HepG2 (cell line): ENCODE results near the gene CEP135. TPM values are rescaled to one million over a fixed set of nuclear protein-coding genes. Genes with fewer than 3 reads are reported as not detected.
A peak's percentile ranks its signal among the peaks of the same experiment; 100 is the strongest.

ENCODE experiments used
- ATAC-seq: fragments of 200-7000 bp; cut with Tn5 transposase; 3 replicates; pipeline ENCODE4 v1.9.1; 2020; ENCODE audit warnings: mild to moderate bottlenecking, moderate library complexity
- BruUV-seq: library from RNA; stranded (reverse); fragments of 400-500 nt; replicated peaks from 2 replicates; lab custom pipeline; 2021; lab: Mats Ljungman, UMichigan
- CTCF ChIA-PET: fragments of 300-600 bp; formaldehyde crosslinking; extraction: SDS; loops from one replicate; lab custom pipeline; 2021; ENCODE audit warnings: low total read pairs, inconsistent platforms, low intra/inter-chr PET ratio; lab: Yijun Ruan, JAX
- POLR2A ChIA-PET: fragments of 350-600 bp; sonication (Branson Sonifier 250); formaldehyde crosslinking; loops from one replicate; lab custom pipeline; 2020; ENCODE audit warnings: antibody characterized with exemption, inconsistent platforms; lab: Yijun Ruan, JAX
- DNase-seq: peaks from one replicate; pipeline ENCODE4 v3.0.0-alpha.2; 2015; ENCODE audit warnings: low spot score
- FAIRE-seq: peaks from 3 replicates; lab custom pipeline; 2011; peaks lifted over from hg19 to GRCh38; lab: Jason Lieb, UNC
- H2AFZ ChIP-seq: one replicate; pipeline ENCODE4 v1.6.1; 2011; ENCODE audit warnings: low read length, inconsistent platforms
- H3K27ac ChIP-seq: fragments of 300-600 bp; 3 replicates; pipeline ENCODE4 v1.8.0; 2011; ENCODE audit warnings: mixed run types, mild to moderate bottlenecking, mixed read lengths, low read length, inconsistent platforms; ENCODE audit not compliant: insufficient read depth; ENCODE audit errors: extremely low read length
- H3K27me3 ChIP-seq, 2 experiments: fragments of 200-600 bp in 1 of 2; 2 replicates in 1 of 2; 3 replicates in 1 of 2; pipeline versions ENCODE4 v1.6.0 to v1.8.0; 2011; ENCODE audit warnings: low read length in 2 of 2, mild to moderate bottlenecking in 2 of 2, moderate library complexity in 2 of 2, inconsistent platforms in 1 of 2; ENCODE audit not compliant: insufficient read depth in 2 of 2, control insufficient read depth in 1 of 2
- H3K36me3 ChIP-seq, 2 experiments: fragments of 200-600 bp in 1 of 2; replicated peaks in 1 of 2; 2 replicates in 1 of 2; 3 replicates in 1 of 2; pipeline versions ENCODE4 v1.5.1 to v1.8.0; 2011; ENCODE audit warnings: low read length in 2 of 2, inconsistent platforms in 1 of 2; ENCODE audit not compliant: insufficient read depth in 2 of 2, control insufficient read depth in 1 of 2
- H3K4me1 ChIP-seq: 2 replicates; pipeline ENCODE4 v1.5.1; 2012; ENCODE audit warnings: low read length, inconsistent platforms; ENCODE audit not compliant: insufficient read depth
- H3K4me2 ChIP-seq: 2 replicates; pipeline ENCODE4 v1.6.0; 2011; ENCODE audit warnings: low read depth, low read length, inconsistent platforms
- H3K4me3 ChIP-seq, 3 experiments: fragments of 200-600 bp in 1 of 3; sonication (generic), shearing (Covaris generic) in 1 of 3; replicated peaks in 1 of 3; 2 replicates each; pipeline ENCODE4 v1.5.1; 2011 to 2016; ENCODE audit warnings: low read length in 3 of 3, inconsistent platforms in 2 of 3, low read depth in 2 of 3, mild to moderate bottlenecking in 2 of 3, control low read depth in 1 of 3, mixed read lengths in 1 of 3; ENCODE audit not compliant: insufficient read depth in 1 of 3
- H3K79me2 ChIP-seq: one replicate; pipeline ENCODE4 v1.6.1; 2011; ENCODE audit warnings: low read length, inconsistent platforms; ENCODE audit not compliant: insufficient read depth
- H3K9ac ChIP-seq: 2 replicates; pipeline ENCODE4 v1.6.0; 2011; ENCODE audit warnings: mild to moderate bottlenecking, low read depth, low read length, inconsistent platforms; ENCODE audit not compliant: insufficient read depth
- H3K9me3 ChIP-seq: 2 replicates; pipeline ENCODE4 v1.5.1; 2012; ENCODE audit warnings: mild to moderate bottlenecking, low read length
- H4K20me1 ChIP-seq: 2 replicates; pipeline ENCODE4 v1.6.0; 2011; ENCODE audit warnings: inconsistent platforms, mild to moderate bottlenecking, low read length, moderate library complexity; ENCODE audit not compliant: insufficient read depth
- CENPX ChIP-seq: sonication (generic); formaldehyde crosslinking; IDR thresholded peaks from 2 replicates; pipeline ENCODE4 v1.9.0; 2021; ENCODE audit warnings: mild to moderate bottlenecking, missing genetic modification reagents, moderate library complexity
- ETV6 ChIP-seq: sonication (generic); formaldehyde crosslinking; conservative IDR thresholded peaks from 2 replicates; pipeline ENCODE4 v1.4.0; 2020; ENCODE audit warnings: missing genetic modification reagents
- FOXO4 ChIP-seq: sonication (generic); formaldehyde crosslinking; conservative IDR thresholded peaks from 2 replicates; pipeline ENCODE4 v1.8.1; 2023; ENCODE audit warnings: missing genetic modification reagents
- FOXP1 ChIP-seq, 2 experiments: fragments of 450-650 bp in 1 of 2; IDR thresholded peaks; 2 replicates each; pipeline ENCODE4 v1.6.1; 2017 to 2018; ENCODE audit warnings: antibody characterized with exemption in 1 of 2
- HMGXB4 ChIP-seq, 2 experiments: sonication (generic) in 1 of 2; formaldehyde crosslinking in 1 of 2; IDR thresholded peaks; 2 replicates each; pipeline versions ENCODE4 v1.4.0 to v1.6.1; 2018 to 2020; ENCODE audit warnings: missing genetic modification reagents in 2 of 2, borderline replicate concordance in 1 of 2, low read depth in 1 of 2, mild to moderate bottlenecking in 1 of 2, missing biosample characterization in 1 of 2
- MXD1 ChIP-seq: sonication (generic); formaldehyde crosslinking; IDR thresholded peaks from 2 replicates; pipeline ENCODE4 v1.4.0; 2020; ENCODE audit warnings: mild to moderate bottlenecking, missing genetic modification reagents
- NAIF1 ChIP-seq: sonication (generic); formaldehyde crosslinking; IDR thresholded peaks from 2 replicates; pipeline ENCODE4 v1.5.0; 2020; ENCODE audit warnings: mild to moderate bottlenecking, missing genetic modification reagents, borderline replicate concordance
- NCOA2 ChIP-seq: sonication (generic); formaldehyde crosslinking; IDR thresholded peaks from 2 replicates; pipeline ENCODE4 v1.8.0; 2022; ENCODE audit warnings: inconsistent platforms
- RNF219 ChIP-seq: sonication (generic); formaldehyde crosslinking; IDR thresholded peaks from 2 replicates; pipeline ENCODE4 v1.5.0; 2020; ENCODE audit warnings: mild to moderate bottlenecking, missing genetic modification reagents
- TAF15 ChIP-seq: fragments of 200-400 bp; formaldehyde crosslinking; IDR thresholded peaks from one replicate; pipeline ENCODE4 v1.6.1; 2018; ENCODE audit warnings: mild to moderate bottlenecking, low read depth, low read length; ENCODE audit not compliant: poor library complexity, severe bottlenecking
- TBX3 ChIP-seq: fragments of 450-650 bp; IDR thresholded peaks from 2 replicates; pipeline ENCODE4 v1.6.1; 2017; ENCODE audit warnings: antibody characterized with exemption, mild to moderate bottlenecking, inconsistent platforms, borderline replicate concordance
- ZEB1 ChIP-seq: IDR thresholded peaks from 2 replicates; pipeline ENCODE4 v1.6.1; 2012; ENCODE audit warnings: mild to moderate bottlenecking, low read depth, inconsistent platforms; ENCODE audit not compliant: insufficient replicate concordance
- ZNF382 ChIP-seq: sonication (generic); formaldehyde crosslinking; IDR thresholded peaks from 2 replicates; pipeline ENCODE4 v1.5.0; 2020; ENCODE audit warnings: missing genetic modification reagents, mild to moderate bottlenecking, borderline replicate concordance
- ZNF441 ChIP-seq: sonication (generic); formaldehyde crosslinking; IDR thresholded peaks from 2 replicates; pipeline ENCODE4 v1.7.0; 2021; ENCODE audit warnings: missing genetic modification reagents, borderline replicate concordance
- ZNF597 ChIP-seq: sonication (generic); formaldehyde crosslinking; IDR thresholded peaks from 2 replicates; pipeline ENCODE4 v1.5.0; 2020; ENCODE audit warnings: missing genetic modification reagents
- ZNF652 ChIP-seq: IDR thresholded peaks from 2 replicates; pipeline ENCODE4 v1.6.1; 2016; ENCODE audit warnings: low read depth, borderline replicate concordance
- WGBS: methylation state at CpG from one replicate; pipeline ENCODE4 v1.1.6; 2017; ENCODE audit warnings: low lambda C conversion rate; 5-methylcytosine and 5-hydroxymethylcytosine counted together
- in situ Hi-C: cut with HindIII; loops from 2 replicates; pipeline ENCODE4 v1.10.0; 2017; ENCODE audit warnings: low pct_unique_long_range_greater_than_20kb; ENCODE audit not compliant: extremely low pct_ligation_motif_present
- intact Hi-C: fragments of 100-400 bp; cut with micrococcal nuclease; formaldehyde crosslinking; loops from one replicate; pipeline ENCODE4 v1.10.0; 2022; ENCODE audit not compliant: unreplicated experiment
- polyA plus RNA-seq, 8 experiments: library from polyadenylated mRNA; depleted of rRNA in 3 of 8; stranded (reverse) in 7 of 8; unstranded in 1 of 8; fragments of >200 nt; fragmentation: Illumina TruSeq in 4 of 8; extraction: Trizol in 4 of 8; gene quantifications; 2 replicates each; pipeline versions ENCODE4 v1.2.1 to v1.2.3, GENCODE V29; 2011 to 2016; ENCODE audit warnings: low read depth in 4 of 8, missing spikeins in 1 of 8, mixed read lengths in 1 of 8; ENCODE audit not compliant: insufficient read depth in 1 of 8
- total RNA-seq, 5 experiments: library from RNA; depleted of rRNA; stranded (reverse); fragments of >200 nt; fragmentation: Illumina TruSeq; extraction: Trizol; gene quantifications; 2 replicates each; pipeline ENCODE4 v1.2.3, GENCODE V29; 2016; ENCODE audit warnings: low read depth in 1 of 5

The CEP135 gene
- total and polyA plus RNA-seq, 2 of the 13 experiments (the other 11 are each of a cell fraction or from before 2014, with no cell fraction given) = 1.7 to 8.8 TPM

GRCh38 chr4:55947254-55947882 is 1.4 kb upstream of the CEP135 start:
- H3K4me3 ChIP-seq = peak overlapping the region in 2 of 3 experiments; percentile 5 to 92; a peak in 3 of 6 replicates
- ATAC-seq (no peak), FAIRE-seq (no peak), DNase-seq (no peak)
- no peaks in the 10 kb centered on the region for H4K20me1 ChIP-seq
- no peak overlapping the region for H3K9ac ChIP-seq
- in situ Hi-C loops = loop anchor here (5.0 kb wide), 1 partner anchor 355 kb away; no protein-coding TSS in a partner anchor
- H3K4me1 ChIP-seq = peaks cover 31% of the 10 kb centered on the region
- BruUV-seq = no TSS peak
- intact Hi-C loops = loop anchor here (5.0 to 10.0 kb wide), 2 partner anchors 157 to 440 kb away; partner anchors contain the start of gene AASDH
- no peaks in the 10 kb centered on the region; a peak in 1 of 5 replicates for H3K36me3 ChIP-seq
- 36% methylated on average over 6 of the region's 6 CpGs for WGBS
- H3K79me2 ChIP-seq = peaks cover 4% of the 10 kb centered on the region
- H3K9me3 ChIP-seq = no peaks in the 10 kb centered on the region
- no peak overlapping the region for H3K27ac ChIP-seq
- no peaks in the 10 kb centered on the region; a peak in 1 of 5 replicates for H3K27me3 ChIP-seq
- CTCF ChIA-PET = no interaction called here
- H2AFZ ChIP-seq = no peak overlapping the region
- peak overlapping the region; percentile 97 for H3K4me2 ChIP-seq
- POLR2A ChIA-PET = interaction anchor here (2.2 kb wide), 1 partner anchor 355 kb away, joined by 4 read pairs; no protein-coding TSS in a partner anchor
- no peak for TF ChIP-seq ZNF652 (CRISPR knock-in tag)
- TF ChIP-seq FOXP1 (IDR thresholded peaks at IDR 0.05) = no peak
- no peak for TF ChIP-seq FOXP1 (CRISPR knock-in tag; IDR thresholded peaks at IDR 0.05)
- TF ChIP-seq ZEB1 = no peak
- TF ChIP-seq ZNF382 (CRISPR knock-in tag) = no peak
- TF ChIP-seq RNF219 = no peak
- no peak for TF ChIP-seq TBX3
- no peak for TF ChIP-seq ETV6 (CRISPR knock-in tag)
- no peak for TF ChIP-seq HMGXB4 (CRISPR knock-in tag; IDR thresholded peaks at IDR 0.05; ENCODE audit: borderline replicate concordance in 1 of 2, low read depth in 1 of 2)
- no peak for TF ChIP-seq CENPX
- no peak for TF ChIP-seq NCOA2 (CRISPR knock-in tag)
- TF ChIP-seq NAIF1 = no peak
- TF ChIP-seq TAF15 = no peak
- no peak for TF ChIP-seq MXD1
- TF ChIP-seq ZNF441 = no peak
- TF ChIP-seq ZNF597 (CRISPR knock-in tag) = no peak
- TF ChIP-seq FOXO4 (CRISPR knock-in tag) = no peak
